A549 (cell line): ENCODE measurements around the gene TLCD3B. TPM values are rescaled to one million over a fixed set of nuclear protein-coding genes. Genes with fewer than 3 reads are reported as not detected.

Source experiments
- ATAC-seq, 2 experiments: fragments of 200-7000 bp in 1 of 2; fragments of >200 bp in 1 of 2; cut with Nextera tagmentation in 1 of 2; cut with Tn5 transposase in 1 of 2; 3 replicates each; pipeline versions ENCODE4 v1.8.0 to v1.9.1; 2018 to 2020; ENCODE audit warnings: mild to moderate bottlenecking in 1 of 2, moderate library complexity in 1 of 2
- CTCF ChIA-PET: fragments of 300-600 bp; sonication (Branson Sonifier 250); formaldehyde crosslinking; extraction: SDS; loops from one replicate; lab custom pipeline; 2021; ENCODE audit warnings: antibody characterized with exemption, inconsistent platforms; lab: Yijun Ruan, JAX
- POLR2A ChIA-PET: fragments of 350-600 bp; formaldehyde crosslinking; extraction: SDS; loops from one replicate; lab custom pipeline; 2021; ENCODE audit warnings: antibody characterized with exemption, inconsistent platforms; lab: Yijun Ruan, JAX
- DNase-seq, 2 experiments: peaks; one replicate each; pipeline versions ENCODE4 v3.0.0 to v3.0.0-alpha.2; 2011 to 2016; ENCODE audit warnings: low read depth in 1 of 2, low spot score in 1 of 2
- FAIRE-seq: peaks from 2 replicates; lab custom pipeline; 2011; peaks lifted over from hg19 to GRCh38; lab: Jason Lieb, UNC
- H3K27ac ChIP-seq, 2 experiments: fragments of >200 bp; sonication (Bioruptor Twin); formaldehyde crosslinking; 3 replicates each; pipeline ENCODE4 v1.5.1; 2016 to 2017
- H3K4me1 ChIP-seq: fragments of >200 bp; sonication (Bioruptor Twin); formaldehyde crosslinking; 3 replicates; pipeline ENCODE4 v1.6.1; 2016
- H3K4me2 ChIP-seq: fragments of >200 bp; sonication (Bioruptor Twin); formaldehyde crosslinking; 3 replicates; pipeline ENCODE4 v1.6.1; 2016
- H3K4me3 ChIP-seq: fragments of >200 bp; sonication (Bioruptor Twin); formaldehyde crosslinking; 3 replicates; pipeline ENCODE4 v1.5.1; 2016
- H3K9me3 ChIP-seq: fragments of >200 bp; sonication (Bioruptor Twin); formaldehyde crosslinking; 3 replicates; pipeline ENCODE4 v1.6.1; 2016
- CBX2 ChIP-seq: fragments of 200-600 bp; sonication (generic); IDR thresholded peaks from 2 replicates; pipeline ENCODE4 v1.6.1; 2016; ENCODE audit warnings: low read depth, mild to moderate bottlenecking, borderline replicate concordance
- CEBPB ChIP-seq, 2 experiments: fragments of >200 bp in 1 of 2; sonication (Bioruptor Twin) in 1 of 2; formaldehyde crosslinking in 1 of 2; IDR thresholded peaks; 2 replicates each; pipeline ENCODE4 v1.6.1; 2012 to 2016
- CHD2 ChIP-seq: fragments of 150-350 bp; IDR thresholded peaks from 2 replicates; pipeline ENCODE4 v1.6.1; 2014; ENCODE audit warnings: low read length; ENCODE audit not compliant: partially characterized antibody
- EHF ChIP-seq: fragments of 250-450 bp; sonication (Bioruptor Pico); IDR thresholded peaks from 2 replicates; pipeline ENCODE4 v1.5.0; 2020; ENCODE audit warnings: mild to moderate bottlenecking
- ESRRA ChIP-seq: fragments of 150-350 bp; IDR thresholded peaks from 2 replicates; pipeline ENCODE4 v1.6.1; 2014; ENCODE audit warnings: mild to moderate bottlenecking, low read length, borderline replicate concordance
- FOSL2 ChIP-seq, 2 experiments: fragments of 450-650 bp in 1 of 2; fragments of >200 bp in 1 of 2; sonication (Bioruptor Twin) in 1 of 2; formaldehyde crosslinking; IDR thresholded peaks; 2 replicates each; pipeline versions ENCODE4 v1.5.0 to v1.6.1; 2016 to 2020; ENCODE audit warnings: mild to moderate bottlenecking in 1 of 2, moderate library complexity in 1 of 2
- HOXB13 ChIP-seq: fragments of 250-450 bp; sonication (Bioruptor Pico); IDR thresholded peaks from 2 replicates; pipeline ENCODE4 v1.5.0; 2020; ENCODE audit warnings: low read depth, mild to moderate bottlenecking, moderate library complexity
- HOXB5 ChIP-seq: fragments of 250-450 bp; sonication (Bioruptor Pico); IDR thresholded peaks from 2 replicates; pipeline ENCODE4 v1.5.0; 2020; ENCODE audit warnings: mild to moderate bottlenecking, moderate library complexity
- JUN ChIP-seq, 2 experiments: fragments of >200 bp; sonication (Bioruptor Twin); formaldehyde crosslinking; IDR thresholded peaks; 2 replicates in 1 of 2; 3 replicates in 1 of 2; pipeline ENCODE4 v1.6.1; 2016 to 2017
- MAX ChIP-seq: IDR thresholded peaks from 2 replicates; pipeline ENCODE4 v1.6.1; 2012
- MYC ChIP-seq: IDR thresholded peaks from 2 replicates; pipeline ENCODE4 v1.6.1; 2012; ENCODE audit warnings: mild to moderate bottlenecking, inconsistent platforms, low read length, improper control_type of control experiment, borderline replicate concordance
- NFE2L2 ChIP-seq: fragments of 150-350 bp; conservative IDR thresholded peaks from 2 replicates; pipeline ENCODE4 v1.6.1; 2014; ENCODE audit warnings: low read length
- NPAS2 ChIP-seq: fragments of 250-450 bp; sonication (Bioruptor Pico); IDR thresholded peaks from 2 replicates; pipeline ENCODE4 v1.8.0; 2022; ENCODE audit warnings: mild to moderate bottlenecking, moderate library complexity, borderline replicate concordance
- PHF8 ChIP-seq: fragments of 200-600 bp; sonication (generic); IDR thresholded peaks from 2 replicates; pipeline ENCODE4 v1.6.1; 2016; ENCODE audit warnings: low read depth, mild to moderate bottlenecking, antibody characterized with exemption, moderate library complexity, borderline replicate concordance
- RFX5 ChIP-seq: fragments of 450-650 bp; IDR thresholded peaks from 2 replicates; pipeline ENCODE4 v1.7.1; 2014; ENCODE audit warnings: antibody characterized with exemption, mild to moderate bottlenecking, moderate library complexity
- TP53 ChIP-seq: fragments of 250-450 bp; sonication (Bioruptor Pico); IDR thresholded peaks from 2 replicates; pipeline ENCODE4 v1.5.0; 2021; ENCODE audit warnings: mild to moderate bottlenecking, moderate library complexity
- USF2 ChIP-seq: fragments of 450-650 bp; IDR thresholded peaks from 2 replicates; pipeline ENCODE4 v1.6.1; 2014; ENCODE audit warnings: antibody characterized with exemption
- ZC3H11A ChIP-seq: fragments of 450-650 bp; IDR thresholded peaks from 2 replicates; pipeline ENCODE4 v1.6.1; 2014; ENCODE audit warnings: antibody characterized with exemption, mild to moderate bottlenecking
- WGBS: methylation state at CpG from one replicate; pipeline ENCODE4 v1.1.6; 2017; ENCODE audit errors: missing lambda C conversion rate; 5-methylcytosine and 5-hydroxymethylcytosine counted together
- polyA plus RNA-seq, 4 experiments: library from polyadenylated mRNA; depleted of rRNA in 3 of 4; stranded (reverse); fragments of >200 nt; fragmentation: RNase III in 1 of 4; extraction: RNeasy Plus Mini Kit Qiagen cat#74134 plus additional on column Dnase treatment in 1 of 4; gene quantifications; 2 replicates in 3 of 4; 3 replicates in 1 of 4; pipeline ENCODE4 v1.2.3, GENCODE V29; 2011 to 2017
- TF ChIP-seq, protein P1 (sequence below): fragments of 200-600 bp; sonication (generic); IDR thresholded peaks from 2 replicates; pipeline ENCODE4 v1.6.1; 2016; ENCODE audit warnings: antibody characterized with exemption, mild to moderate bottlenecking, moderate library complexity
- TF ChIP-seq, protein P2 (sequence below): fragments of 250-450 bp; sonication (Bioruptor Pico); IDR thresholded peaks from 2 replicates; pipeline ENCODE4 v1.5.0; 2020; ENCODE audit warnings: low read depth, mild to moderate bottlenecking, moderate library complexity
- TF ChIP-seq, protein P3 (sequence below): IDR thresholded peaks from 2 replicates; pipeline ENCODE4 v1.6.1; 2012; ENCODE audit warnings: low read depth, borderline replicate concordance

The TLCD3B gene
- polyA plus RNA-seq, 2 of the 4 experiments (the other 2 are of a cell fraction) = 0.30 to 0.68 TPM

GRCh38 chr16:30052671-30053372, 21.8 kb upstream of the TLCD3B start:
- CTCF ChIA-PET = interaction anchor here (0.8 to 4.6 kb wide), 6 partner anchors 9 to 262 kb away, joined by 3 to 44 read pairs (median 6); partner anchors contain the start of genes ALDOA, KIF22 and TBX6
- TF ChIP-seq RFX5 = peak; percentile 77
- no peak for TF ChIP-seq TP53 (CRISPR knock-in tag)
- peak; percentile 85 for TF ChIP-seq HOXB13
- no peak for TF ChIP-seq FOSL2 (IDR thresholded peaks at IDR 0.05)
- TF ChIP-seq FOSL2 (CRISPR knock-in tag; IDR thresholded peaks at IDR 0.05) = no peak
- no peak for TF ChIP-seq NPAS2
- TF ChIP-seq, protein P1, sequence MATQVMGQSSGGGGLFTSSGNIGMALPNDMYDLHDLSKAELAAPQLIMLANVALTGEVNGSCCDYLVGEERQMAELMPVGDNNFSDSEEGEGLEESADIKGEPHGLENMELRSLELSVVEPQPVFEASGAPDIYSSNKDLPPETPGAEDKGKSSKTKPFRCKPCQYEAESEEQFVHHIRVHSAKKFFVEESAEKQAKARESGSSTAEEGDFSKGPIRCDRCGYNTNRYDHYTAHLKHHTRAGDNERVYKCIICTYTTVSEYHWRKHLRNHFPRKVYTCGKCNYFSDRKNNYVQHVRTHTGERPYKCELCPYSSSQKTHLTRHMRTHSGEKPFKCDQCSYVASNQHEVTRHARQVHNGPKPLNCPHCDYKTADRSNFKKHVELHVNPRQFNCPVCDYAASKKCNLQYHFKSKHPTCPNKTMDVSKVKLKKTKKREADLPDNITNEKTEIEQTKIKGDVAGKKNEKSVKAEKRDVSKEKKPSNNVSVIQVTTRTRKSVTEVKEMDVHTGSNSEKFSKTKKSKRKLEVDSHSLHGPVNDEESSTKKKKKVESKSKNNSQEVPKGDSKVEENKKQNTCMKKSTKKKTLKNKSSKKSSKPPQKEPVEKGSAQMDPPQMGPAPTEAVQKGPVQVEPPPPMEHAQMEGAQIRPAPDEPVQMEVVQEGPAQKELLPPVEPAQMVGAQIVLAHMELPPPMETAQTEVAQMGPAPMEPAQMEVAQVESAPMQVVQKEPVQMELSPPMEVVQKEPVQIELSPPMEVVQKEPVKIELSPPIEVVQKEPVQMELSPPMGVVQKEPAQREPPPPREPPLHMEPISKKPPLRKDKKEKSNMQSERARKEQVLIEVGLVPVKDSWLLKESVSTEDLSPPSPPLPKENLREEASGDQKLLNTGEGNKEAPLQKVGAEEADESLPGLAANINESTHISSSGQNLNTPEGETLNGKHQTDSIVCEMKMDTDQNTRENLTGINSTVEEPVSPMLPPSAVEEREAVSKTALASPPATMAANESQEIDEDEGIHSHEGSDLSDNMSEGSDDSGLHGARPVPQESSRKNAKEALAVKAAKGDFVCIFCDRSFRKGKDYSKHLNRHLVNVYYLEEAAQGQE = peak; percentile 40
- peak; percentile 100 for TF ChIP-seq MAX
- TF ChIP-seq HOXB5 = peak; percentile 66
- TF ChIP-seq, protein P2, sequence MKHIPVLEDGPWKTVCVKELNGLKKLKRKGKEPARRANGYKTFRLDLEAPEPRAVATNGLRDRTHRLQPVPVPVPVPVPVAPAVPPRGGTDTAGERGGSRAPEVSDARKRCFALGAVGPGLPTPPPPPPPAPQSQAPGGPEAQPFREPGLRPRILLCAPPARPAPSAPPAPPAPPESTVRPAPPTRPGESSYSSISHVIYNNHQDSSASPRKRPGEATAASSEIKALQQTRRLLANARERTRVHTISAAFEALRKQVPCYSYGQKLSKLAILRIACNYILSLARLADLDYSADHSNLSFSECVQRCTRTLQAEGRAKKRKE (CRISPR knock-in tag) = peak; percentile 66; the same call in 1 of the 2 replicates
- TF ChIP-seq MYC = no peak
- no peak for TF ChIP-seq ESRRA
- no peak for TF ChIP-seq PHF8
- peak; percentile 57 for TF ChIP-seq CHD2
- TF ChIP-seq EHF (CRISPR knock-in tag) = peak; percentile 80; the same call in 1 of the 2 replicates
- TF ChIP-seq NFE2L2 = no peak
- TF ChIP-seq CBX2 = no peak
- TF ChIP-seq CEBPB (IDR thresholded peaks at IDR 0.05) = no peak
- TF ChIP-seq USF2 = no peak; the same call in 1 of the 2 replicates
- peak in 1 of 2 experiments; percentile 45; a peak in 1 of 5 replicates for TF ChIP-seq JUN (IDR thresholded peaks at IDR 0.05)
- peak; percentile 64 for TF ChIP-seq ZC3H11A
- TF ChIP-seq, protein P3, sequence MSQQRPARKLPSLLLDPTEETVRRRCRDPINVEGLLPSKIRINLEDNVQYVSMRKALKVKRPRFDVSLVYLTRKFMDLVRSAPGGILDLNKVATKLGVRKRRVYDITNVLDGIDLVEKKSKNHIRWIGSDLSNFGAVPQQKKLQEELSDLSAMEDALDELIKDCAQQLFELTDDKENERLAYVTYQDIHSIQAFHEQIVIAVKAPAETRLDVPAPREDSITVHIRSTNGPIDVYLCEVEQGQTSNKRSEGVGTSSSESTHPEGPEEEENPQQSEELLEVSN = peak; percentile 100

More at GRCh38 chr16:30052671-30053372, 21.8 kb upstream of the TLCD3B start:
- H3K27ac ChIP-seq = peak overlapping the region; percentile 69 to 88
- POLR2A ChIA-PET = interaction anchor here (1.0 to 4.6 kb wide), 2 partner anchors 13 to 39 kb away, joined by 3 to 51 read pairs; partner anchors contain the start of gene ALDOA
- 5% methylated on average over 52 of the region's 58 CpGs for WGBS
- H3K4me2 ChIP-seq = peak overlapping the region; percentile 96
- FAIRE-seq (no peak), ATAC-seq (peak; percentile 74 to 81), DNase-seq (peak; percentile 94)
- H3K9me3 ChIP-seq = no peaks in the 10 kb centered on the region
- peaks cover 22% of the 10 kb centered on the region for H3K4me1 ChIP-seq
- H3K4me3 ChIP-seq = peak overlapping the region; percentile 81
